H54 (cell line): Measurements from ENCODE around the gene SEC31B.

Source experiments
- DNase-seq: peaks from one replicate; pipeline ENCODE4 v3.0.0; 2011; ENCODE audit warnings: low spot score, mixed read lengths; ENCODE audit not compliant: insufficient read length
- FAIRE-seq: peaks from 3 replicates; lab custom pipeline; 2011; peaks lifted over from hg19 to GRCh38; lab: Jason Lieb, UNC
- POLR2A ChIP-seq: IDR thresholded peaks from 2 replicates; pipeline ENCODE4 v1.6.1; 2011; ENCODE audit warnings: low read depth, mild to moderate bottlenecking, low read length

Gene SEC31B

GRCh38 chr10:100519311-100520051, at the start of gene SEC31B:
Gene SEC31B (minus strand): TSS chr10:100519861. CDS start chr10:100516952, 2,909 bp downstream.
- FAIRE-seq (no peak), DNase-seq (no peak)
- TF ChIP-seq POLR2A, result no peak

GRCh38 chr10:100568912-100569311, 49.3 kb upstream of the SEC31B start:
- no peak for TF ChIP-seq POLR2A
- no peak for FAIRE-seq
- DNase-seq, result no peak

DNA sequence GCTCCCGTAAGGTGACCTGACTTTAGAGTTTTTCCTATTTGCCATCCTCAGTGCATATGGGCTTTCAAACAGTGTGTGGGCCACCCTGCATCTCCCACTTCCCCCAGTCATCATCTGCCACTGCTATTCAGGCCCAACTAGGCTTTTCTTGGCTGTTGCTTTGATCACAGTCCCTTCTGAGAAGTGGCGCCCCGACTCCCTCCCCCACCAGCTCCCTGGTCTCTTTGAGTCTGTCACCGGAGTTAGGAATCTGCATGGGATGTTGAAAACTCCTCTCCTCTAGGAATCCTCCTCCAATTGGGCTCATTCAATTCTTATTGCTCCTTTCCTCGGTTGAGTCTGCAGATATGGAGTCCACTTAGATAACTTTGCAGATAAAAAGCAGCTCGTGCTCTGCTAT, 48.2 kb upstream of the SEC31B start:
- no peak for DNase-seq
- no peak for TF ChIP-seq POLR2A
- no peak for FAIRE-seq

- DNase-seq (no peak), FAIRE-seq (no peak)
- TF ChIP-seq POLR2A, result no peak
Observed at GRCh38 chr10:100567249-100567648, 47.6 kb upstream of the SEC31B start.

DNA sequence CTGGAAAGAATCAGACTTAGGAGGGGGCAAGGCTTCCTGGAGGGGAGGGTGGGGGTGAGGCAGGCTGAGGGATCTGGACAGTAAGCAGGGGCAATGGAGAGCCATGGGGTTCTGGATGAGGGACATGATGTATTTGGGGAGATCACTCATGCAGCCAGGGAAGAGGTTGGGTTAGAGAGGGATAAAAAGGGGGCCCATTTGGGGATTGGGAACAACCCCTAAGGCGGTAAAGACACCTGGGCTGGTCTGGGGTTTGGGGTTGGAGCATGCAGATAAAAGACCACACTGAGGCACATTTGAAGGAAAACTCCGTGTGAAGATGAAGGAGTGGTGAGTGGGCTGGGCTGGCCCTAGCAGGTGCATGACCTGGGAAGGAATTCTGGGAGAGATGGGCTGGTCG, 46.9 kb upstream of the SEC31B start:
- DNase-seq (no peak), FAIRE-seq (no peak)
- TF ChIP-seq POLR2A, result no peak

- no peak for FAIRE-seq
- no peak for TF ChIP-seq POLR2A
- no peak for DNase-seq
Observed at GRCh38 chr10:100565206-100565985, 45.7 kb upstream of the SEC31B start.

GRCh38 chr10:100562008-100562672, 42.5 kb upstream of the SEC31B start:
- no peak for TF ChIP-seq POLR2A
- FAIRE-seq (no peak), DNase-seq (peak; percentile 54)

GRCh38 chr10:100561005-100561404, 41.3 kb upstream of the SEC31B start:
- no peak for TF ChIP-seq POLR2A
- DNase-seq (no peak), FAIRE-seq (no peak)

- TF ChIP-seq POLR2A, result no peak
- DNase-seq (no peak), FAIRE-seq (no peak)
Observed at GRCh38 chr10:100560248-100560647, 40.6 kb upstream of the SEC31B start.

DNA sequence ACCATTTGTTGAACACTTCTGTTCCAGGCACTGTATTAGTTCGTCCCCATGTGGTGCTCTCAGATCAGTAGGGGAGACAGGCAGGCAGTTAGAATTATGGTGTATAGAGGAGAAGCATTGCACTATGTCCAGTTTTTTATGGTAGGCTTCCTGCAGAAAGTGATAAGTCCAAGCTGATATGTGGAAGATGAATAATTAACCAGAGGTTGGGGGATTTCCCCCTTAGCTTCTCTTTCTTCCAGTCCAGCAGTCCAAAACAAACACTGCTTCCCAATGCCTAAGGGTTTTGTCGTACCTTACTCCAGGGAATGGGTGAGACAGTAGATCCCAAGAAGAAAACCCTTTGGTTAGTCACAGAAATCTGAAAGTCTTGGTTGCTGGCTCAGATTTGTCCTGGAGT, 35.2 kb upstream of the SEC31B start:
- TF ChIP-seq POLR2A, result no peak
- FAIRE-seq, result no peak
- DNase-seq, result no peak

- FAIRE-seq (no peak), DNase-seq (no peak)
- no peak for TF ChIP-seq POLR2A
Observed at GRCh38 chr10:100553929-100554328, 34.3 kb upstream of the SEC31B start.

DNA sequence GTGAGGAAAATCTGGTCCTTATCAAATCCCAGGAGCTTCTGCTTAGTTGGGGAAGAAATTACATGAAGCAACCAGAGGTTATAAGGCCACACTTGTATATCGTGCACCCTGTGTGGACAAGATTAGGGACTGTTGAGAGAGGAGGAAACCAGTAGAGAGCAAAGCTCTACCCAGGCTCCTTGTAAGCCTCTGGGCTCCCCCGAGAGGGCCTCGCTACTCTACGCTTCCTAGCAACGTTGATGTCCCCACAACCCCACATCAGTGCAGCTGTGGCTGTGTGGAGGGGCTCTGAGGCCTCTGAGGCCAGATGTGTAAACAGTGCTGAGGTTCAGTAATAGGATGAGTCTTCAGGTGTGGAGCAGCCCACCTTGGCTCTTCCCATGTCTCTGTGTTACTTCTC, 32.1 kb upstream of the SEC31B start:
- FAIRE-seq (no peak), DNase-seq (no peak)
- TF ChIP-seq POLR2A, result no peak

GRCh38 chr10:100551196-100551595, 31.5 kb upstream of the SEC31B start:
- no peak for TF ChIP-seq POLR2A
- DNase-seq, result no peak
- no peak for FAIRE-seq

DNA sequence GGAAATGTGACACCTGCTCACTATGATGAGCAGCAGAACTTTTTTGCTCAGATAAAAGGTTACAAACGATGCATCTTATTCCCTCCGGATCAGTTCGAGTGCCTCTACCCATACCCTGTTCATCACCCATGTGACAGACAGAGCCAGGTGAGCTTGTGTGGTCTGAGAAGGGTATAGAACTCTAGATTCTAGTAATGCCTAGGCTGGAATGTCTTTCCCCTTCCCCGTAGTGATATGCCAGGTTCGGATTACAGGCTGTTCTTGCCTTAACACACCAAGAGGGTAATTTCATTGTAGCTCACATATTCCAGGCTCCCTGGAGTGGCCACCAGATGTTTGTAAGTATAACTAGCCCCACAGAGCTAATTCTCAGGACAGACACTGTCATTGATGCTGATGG, 25.3 kb upstream of the SEC31B start:
- FAIRE-seq (no peak), DNase-seq (no peak)
- TF ChIP-seq POLR2A, result no peak
